IgD-negative memory B cell (primary cell): ENCODE results near the gene TBXA2R. TPM values are rescaled to one million over a fixed set of nuclear protein-coding genes. Genes with fewer than 3 reads are reported as not detected.
A peak's percentile ranks its signal among the peaks of the same experiment; 100 is the strongest.

ENCODE experiments used
- H3K27ac Mint-ChIP-seq, 3 donors: one replicate each; pipeline ENCODE4 v1.8.0; 2020 to 2022; ENCODE audit warnings: mild to moderate bottlenecking in 3 of 3, mixed read lengths in 3 of 3, moderate library complexity in 1 of 3
- H3K27me3 Mint-ChIP-seq: one replicate; pipeline ENCODE4 v1.8.0; 2021; ENCODE audit warnings: mixed read lengths
- H3K36me3 Mint-ChIP-seq: one replicate; pipeline ENCODE4 v1.8.0; 2020; ENCODE audit warnings: mild to moderate bottlenecking, mixed read lengths
- H3K4me1 Mint-ChIP-seq, 3 donors: one replicate each; pipeline ENCODE4 v1.8.0; 2020 to 2022; ENCODE audit warnings: mixed read lengths in 3 of 3, mild to moderate bottlenecking in 1 of 3
- H3K4me3 Mint-ChIP-seq, 4 donors: one replicate each; pipeline ENCODE4 v1.8.0; 2020 to 2022; ENCODE audit warnings: mild to moderate bottlenecking in 4 of 4, mixed read lengths in 4 of 4, moderate library complexity in 3 of 4
- H3K9me3 Mint-ChIP-seq, 3 donors: one replicate each; pipeline ENCODE4 v1.8.0; 2020 to 2021; ENCODE audit warnings: mixed read lengths in 3 of 3, mild to moderate bottlenecking in 1 of 3
- polyA plus RNA-seq: library from polyadenylated mRNA; unstranded; fragments of 300-500 nt; fragmentation: Illumina TruSeq; gene quantifications from one replicate; pipeline ENCODE4 v1.2.3, GENCODE V29; 2021

Gene TBXA2R
- polyA plus RNA-seq, 1 donor from 2014 or later = 3.3 TPM

GRCh38 chr19:3554254-3555083, 52.2 kb downstream of the TBXA2R start:
- H3K9me3 Mint-ChIP-seq = no peaks in the 10 kb centered on the region
- peak overlapping the region; percentile 71 to 98 (median 88) for H3K4me3 Mint-ChIP-seq
- peaks cover 28 to 40% (median 38%) of the 10 kb centered on the region in 3 donors for H3K4me1 Mint-ChIP-seq
- peak overlapping the region; percentile 91 to 95 (median 93) for H3K27ac Mint-ChIP-seq
- no peaks in the 10 kb centered on the region for H3K27me3 Mint-ChIP-seq
- peaks cover 2% of the 10 kb centered on the region for H3K36me3 Mint-ChIP-seq

GRCh38 chr19:3551792-3552095, 54.9 kb downstream of the TBXA2R start:
- Mint-ChIP-seq H3K27me3 (no peaks in the 10 kb centered on the region), H3K27ac (peak overlapping the region in 2 of 3 donors; percentile 88 to 91), H3K4me3 (peak overlapping the region in 3 of 4 donors; percentile 54 to 72 (median 68)), H3K36me3 (peaks cover 2% of the 10 kb centered on the region), H3K9me3 (no peaks in the 10 kb centered on the region), H3K4me1 (peaks cover 23 to 35% (median 32%) of the 10 kb centered on the region in 3 donors)

- Mint-ChIP-seq H3K4me1 (peaks cover 22 to 30% (median 27%) of the 10 kb centered on the region in 3 donors), H3K27me3 (no peaks in the 10 kb centered on the region), H3K9me3 (no peaks in the 10 kb centered on the region), H3K36me3 (peaks cover 2% of the 10 kb centered on the region), H3K4me3 (peak overlapping the region in 2 of 4 donors; percentile 68 to 72), H3K27ac (peak overlapping the region in 2 of 3 donors; percentile 88 to 91)
Measured at GRCh38 chr19:3550947-3551791, 55.5 kb downstream of the TBXA2R start.

- H3K27me3 Mint-ChIP-seq = no peaks in the 10 kb centered on the region
- H3K4me1 Mint-ChIP-seq = peaks cover 14 to 28% (median 26%) of the 10 kb centered on the region in 3 donors
- H3K4me3 Mint-ChIP-seq = no peak overlapping the region
- no peaks in the 10 kb centered on the region for H3K9me3 Mint-ChIP-seq
- no peak overlapping the region for H3K27ac Mint-ChIP-seq
- H3K36me3 Mint-ChIP-seq = peaks cover 2% of the 10 kb centered on the region
Measured at GRCh38 chr19:3549816-3550215, 56.9 kb downstream of the TBXA2R start.

- Mint-ChIP-seq H3K36me3 (peaks cover 2% of the 10 kb centered on the region), H3K4me3 (no peak overlapping the region), H3K9me3 (no peaks in the 10 kb centered on the region), H3K4me1 (peaks cover 9 to 21% (median 20%) of the 10 kb centered on the region in 3 donors), H3K27ac (peak overlapping the region in 1 of 3 donors; percentile 67), H3K27me3 (no peaks in the 10 kb centered on the region)
Measured at GRCh38 chr19:3548606-3549005, 58.1 kb downstream of the TBXA2R start.

- H3K27ac Mint-ChIP-seq = no peak overlapping the region
- no peaks in the 10 kb centered on the region for H3K27me3 Mint-ChIP-seq
- H3K4me1 Mint-ChIP-seq = peaks cover 4 to 17% (median 15%) of the 10 kb centered on the region in 3 donors
- no peak overlapping the region for H3K4me3 Mint-ChIP-seq
- no peaks in the 10 kb centered on the region for H3K9me3 Mint-ChIP-seq
- peaks cover 2% of the 10 kb centered on the region for H3K36me3 Mint-ChIP-seq
Measured at GRCh38 chr19:3547767-3548282, 58.9 kb downstream of the TBXA2R start.

- H3K27me3 Mint-ChIP-seq = no peaks in the 10 kb centered on the region
- H3K27ac Mint-ChIP-seq = peak overlapping the region in 1 of 3 donors; percentile 39
- no peaks in the 10 kb centered on the region for H3K9me3 Mint-ChIP-seq
- H3K36me3 Mint-ChIP-seq = peaks cover 2% of the 10 kb centered on the region
- H3K4me3 Mint-ChIP-seq = no peak overlapping the region
- H3K4me1 Mint-ChIP-seq = peaks cover 0 to 14% (median 10%) of the 10 kb centered on the region in 3 donors
Measured at GRCh38 chr19:3547301-3547731, 59.4 kb downstream of the TBXA2R start.

- Mint-ChIP-seq H3K9me3 (no peaks in the 10 kb centered on the region), H3K36me3 (peaks cover 2% of the 10 kb centered on the region), H3K4me3 (no peak overlapping the region), H3K27ac (peak overlapping the region in 1 of 3 donors; percentile 35), H3K4me1 (peaks cover 0 to 9% (median 8%) of the 10 kb centered on the region in 3 donors), H3K27me3 (no peaks in the 10 kb centered on the region)
Measured at GRCh38 chr19:3546119-3546518, 60.6 kb downstream of the TBXA2R start.

- Mint-ChIP-seq H3K27ac (peak overlapping the region in 1 of 3 donors; percentile 35), H3K4me3 (no peak overlapping the region), H3K36me3 (no peaks in the 10 kb centered on the region), H3K27me3 (no peaks in the 10 kb centered on the region), H3K4me1 (peaks cover 0 to 9% (median 8%) of the 10 kb centered on the region in 3 donors), H3K9me3 (no peaks in the 10 kb centered on the region)
Measured at GRCh38 chr19:3545669-3546034, 61.0 kb downstream of the TBXA2R start.

- H3K4me3 Mint-ChIP-seq = no peak overlapping the region
- H3K4me1 Mint-ChIP-seq = peaks cover 0 to 9% (median 8%) of the 10 kb centered on the region in 3 donors
- no peaks in the 10 kb centered on the region for H3K36me3 Mint-ChIP-seq
- no peaks in the 10 kb centered on the region for H3K9me3 Mint-ChIP-seq
- H3K27ac Mint-ChIP-seq = peak overlapping the region in 1 of 3 donors; percentile 31
- H3K27me3 Mint-ChIP-seq = no peaks in the 10 kb centered on the region
Measured at GRCh38 chr19:3544742-3545668, 61.7 kb downstream of the TBXA2R start.

Other genes starting within 250 kb of the TBXA2R start
- gene NFIC, start 240.3 kb downstream of the TBXA2R start, polyA plus RNA-seq = 12.8 TPM
- gene SMIM24, start 126.3 kb downstream of the TBXA2R start, polyA plus RNA-seq = not detected
- not detected for gene SMIM44, start 123.4 kb downstream of the TBXA2R start, polyA plus RNA-seq
- gene DOHH, start 106.2 kb downstream of the TBXA2R start, polyA plus RNA-seq = 16.3 TPM
- gene FZR1, start 100.6 kb downstream of the TBXA2R start, polyA plus RNA-seq = 19.2 TPM
- not detected for gene TEKTIP1, start 67.7 kb downstream of the TBXA2R start, polyA plus RNA-seq
- 51.9 TPM for gene MFSD12, start 49.3 kb downstream of the TBXA2R start, polyA plus RNA-seq
- 49.3 TPM for gene HMG20B, start 33.9 kb downstream of the TBXA2R start, polyA plus RNA-seq
- gene GIPC3, start 21.4 kb downstream of the TBXA2R start, polyA plus RNA-seq = not detected
- 20.6 TPM for gene CACTIN, start 19.9 kb upstream of the TBXA2R start, polyA plus RNA-seq
- 11.5 TPM for gene PIP5K1C, start 93.6 kb upstream of the TBXA2R start, polyA plus RNA-seq
- gene TJP3, start 101.5 kb upstream of the TBXA2R start, polyA plus RNA-seq = 4.9 TPM
- 36.9 TPM for gene APBA3, start 154.8 kb upstream of the TBXA2R start, polyA plus RNA-seq
- 138 TPM for gene MRPL54, start 155.8 kb upstream of the TBXA2R start, polyA plus RNA-seq
- gene RAX2, start 165.4 kb upstream of the TBXA2R start, polyA plus RNA-seq = not detected
- gene MATK, start 179.5 kb upstream of the TBXA2R start, polyA plus RNA-seq = 5.9 TPM